NCI-H2227 treated with DMSO at 0.1 percent for 48 hours (cell line): ENCODE measurements around the gene DERA.
"Not testable (repeated sequence)": the region's sequence is repeated elsewhere in the genome, so short reads cannot be mapped to it uniquely, and the experiment has no call there.

Experiments used
- DNase-seq: peaks from one replicate; lab custom pipeline; 2025; lab: John Stamatoyannopoulos, UW

DERA gene

GRCh38 chr12:15904378-15904920, 6.7 kb upstream of the DERA start:
- no peak for DNase-seq

DNA sequence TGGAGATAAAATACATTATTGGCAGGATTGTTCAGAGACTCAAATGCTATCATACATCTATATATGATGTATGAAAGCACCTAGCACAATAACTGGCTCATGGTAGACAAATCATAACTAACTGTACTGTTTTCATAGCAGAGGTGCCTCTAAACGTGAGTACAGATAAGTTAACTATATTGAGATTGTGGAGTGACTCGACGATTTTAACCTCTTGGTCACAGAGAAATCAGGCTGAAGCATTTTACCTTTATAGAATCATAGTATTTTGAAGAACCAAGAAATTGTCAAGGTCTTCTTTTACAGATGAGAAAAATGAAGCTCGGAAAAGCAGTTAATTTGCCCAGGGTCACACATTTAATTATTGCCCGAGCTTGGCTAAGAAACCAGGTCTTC, 666 bp upstream of the DERA start:
- DNase-seq, result no peak

GRCh38 chr12:15911931-15912330, 799 bp downstream of the DERA start:
- not testable (repeated sequence) for DNase-seq

- DNase-seq, result not testable (repeated sequence)
These were observed 3.0 kb downstream of the DERA start for GRCh38 chr12:15914131-15914530.

DNA sequence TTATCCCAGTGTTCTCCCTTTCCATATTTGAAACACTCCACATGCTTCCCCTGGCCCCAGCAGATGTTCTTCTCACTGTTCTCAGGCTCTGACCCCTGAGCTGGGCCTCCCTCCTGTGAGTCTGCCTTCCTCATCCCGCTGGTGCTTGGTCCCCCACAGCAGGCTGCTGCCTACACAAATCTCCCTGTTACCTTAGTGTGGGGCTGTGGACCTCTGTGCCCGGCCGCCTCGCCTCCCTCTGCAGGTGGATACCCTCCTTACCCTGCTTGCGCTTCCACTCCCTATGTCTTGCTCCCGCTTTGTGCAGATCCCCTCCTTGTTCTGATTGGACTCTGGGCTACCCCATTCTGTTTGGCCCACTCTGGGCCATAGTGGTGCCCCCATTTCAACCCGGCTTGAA, 6.9 kb downstream of the DERA start:
- no peak for DNase-seq

DNA sequence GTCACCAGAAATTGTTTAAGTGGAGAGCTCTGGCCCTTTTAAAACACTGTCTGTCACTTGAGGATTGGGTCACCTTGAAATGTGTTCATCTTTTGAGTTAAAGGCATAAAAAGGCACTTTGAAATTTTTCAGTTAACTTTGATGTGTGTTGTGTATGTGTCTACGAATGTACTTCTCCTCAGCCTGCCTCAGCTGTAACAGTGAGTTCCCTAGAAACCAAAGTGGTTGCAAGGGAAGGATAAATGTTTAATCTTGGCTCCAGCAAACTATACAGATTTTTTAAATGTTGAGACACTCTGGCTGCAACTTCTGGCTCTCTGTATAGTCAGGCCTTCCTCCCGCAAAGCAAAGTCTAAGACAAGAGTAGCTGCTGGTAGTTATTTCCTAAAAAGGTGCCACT, 8.3 kb downstream of the DERA start:
- DNase-seq, result no peak

DNA sequence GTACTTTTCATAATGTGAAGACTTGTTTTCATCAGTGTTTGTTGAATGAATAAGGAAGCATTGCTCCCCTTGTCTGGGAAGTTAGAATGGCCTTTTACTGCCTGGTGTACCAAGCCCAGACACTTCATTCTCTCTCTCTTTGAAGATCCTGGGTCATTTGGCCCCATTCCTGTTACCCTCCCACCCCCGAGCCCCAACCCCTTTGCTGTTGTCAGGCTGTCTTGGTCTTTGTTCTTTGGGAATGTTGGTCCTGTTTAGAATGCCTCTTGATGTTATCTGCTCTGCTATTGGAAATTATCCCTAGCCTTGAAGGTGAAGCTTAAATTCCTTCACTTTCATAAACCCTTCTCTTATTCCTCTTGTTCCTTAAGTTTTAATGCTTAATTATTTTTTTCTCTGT, 13.8 kb downstream of the DERA start:
- DNase-seq, result no peak

DNA sequence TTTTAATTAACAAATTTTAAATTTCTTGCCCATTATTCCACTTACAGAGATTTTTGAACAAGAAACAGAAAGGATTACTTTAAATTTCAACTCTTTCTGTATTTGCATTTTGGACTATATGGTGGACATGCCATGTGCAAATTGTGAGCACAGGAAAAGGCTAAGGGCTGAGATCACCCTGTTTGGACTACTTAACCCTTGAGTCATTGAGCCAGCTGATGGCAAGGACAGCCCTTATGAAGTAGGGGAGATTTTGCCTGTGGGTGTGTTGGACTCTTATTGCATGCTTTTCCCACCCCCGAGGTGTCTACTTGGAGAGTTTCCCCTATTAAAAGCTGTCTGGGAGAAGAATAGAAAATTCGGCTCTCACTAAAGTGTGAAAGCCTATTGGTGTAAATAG, 17.2 kb downstream of the DERA start:
- no peak for DNase-seq

- peak; percentile 3 for DNase-seq
These were observed 17.9 kb downstream of the DERA start for GRCh38 chr12:15928870-15929571.

DNA sequence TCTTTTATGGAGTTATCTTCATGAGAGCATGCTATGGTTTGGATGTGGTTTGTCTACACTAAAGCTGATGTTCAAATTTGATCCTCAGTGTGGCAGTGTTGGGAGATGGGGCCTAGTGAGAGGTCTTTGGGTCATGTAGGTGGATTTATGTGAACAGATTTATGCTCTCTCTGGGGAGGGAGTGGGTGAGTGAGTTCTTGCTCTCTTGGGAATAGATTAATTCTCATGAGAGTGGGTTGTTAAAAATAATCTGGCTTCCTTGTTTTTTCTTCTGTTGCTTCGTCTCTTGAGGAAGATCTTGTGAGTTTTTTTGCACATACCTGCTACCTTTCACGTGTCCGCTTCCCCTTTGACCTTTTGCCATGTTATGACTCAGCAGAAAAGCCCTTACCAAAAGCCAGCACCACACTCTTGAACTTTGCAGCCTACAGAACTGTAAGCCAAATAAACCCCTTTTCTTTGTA, 20.5 kb downstream of the DERA start:
- no peak for DNase-seq

DNA sequence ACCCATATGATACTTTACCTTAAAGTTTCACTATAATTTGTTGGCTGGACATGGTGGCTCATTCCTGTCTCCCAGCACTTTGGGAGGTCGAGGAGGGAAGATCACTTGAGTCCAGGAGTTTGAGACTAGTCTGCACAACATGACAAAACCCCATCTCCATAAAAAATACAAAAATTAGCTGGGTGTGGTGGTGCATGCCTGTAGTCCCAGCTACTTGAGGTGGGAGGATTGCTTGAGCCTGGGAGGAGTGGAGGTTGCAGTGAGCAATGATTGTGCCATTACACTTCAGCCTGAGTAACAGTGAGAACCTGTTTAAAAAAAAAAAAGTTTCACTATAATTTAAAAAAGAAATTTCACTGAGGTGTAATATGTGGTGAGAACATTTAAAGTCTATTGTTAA, 21.2 kb downstream of the DERA start:
- no peak for DNase-seq

DNA sequence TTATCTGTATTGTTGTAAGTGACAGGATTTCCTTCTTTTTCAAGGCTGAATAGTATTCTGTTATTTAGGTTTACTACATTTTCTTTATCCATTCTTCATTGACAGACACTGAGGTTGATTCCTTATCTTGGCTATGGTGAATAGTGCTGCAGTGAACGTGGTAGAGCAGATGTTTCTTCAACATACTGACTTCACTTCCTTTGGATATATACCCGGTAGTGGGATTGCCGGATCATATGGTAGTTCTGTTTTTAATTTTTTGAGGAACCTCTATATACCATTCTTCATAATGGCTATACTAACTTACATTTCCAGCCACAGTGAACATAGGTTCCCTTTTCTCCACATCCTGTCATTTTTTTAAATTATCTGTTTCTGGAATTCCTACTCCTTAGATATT, 21.8 kb downstream of the DERA start:
- DNase-seq, result no peak

GRCh38 chr12:15933751-15934150, 22.6 kb downstream of the DERA start:
- DNase-seq, result no peak

GRCh38 chr12:15936751-15937150, 25.6 kb downstream of the DERA start:
- no peak for DNase-seq

DNA sequence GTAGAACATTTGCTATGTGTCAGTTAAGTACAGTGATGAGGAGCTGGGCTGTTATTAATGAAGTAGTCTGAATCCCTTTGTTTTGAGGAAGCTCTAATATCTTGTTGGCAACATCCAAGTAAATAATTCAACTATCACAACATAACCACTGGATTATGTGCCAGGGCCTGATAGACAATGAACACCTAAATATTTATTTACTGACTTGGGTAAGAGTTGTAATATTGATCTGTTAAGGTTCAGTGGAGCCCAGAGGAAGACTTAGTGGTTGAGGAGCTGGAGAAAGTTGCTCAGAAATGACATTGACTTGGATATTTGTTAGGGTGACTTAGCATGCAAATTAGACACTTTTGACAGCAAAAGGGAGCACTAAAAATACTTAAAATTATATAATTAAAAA, 26.8 kb downstream of the DERA start:
- no peak for DNase-seq

DNA sequence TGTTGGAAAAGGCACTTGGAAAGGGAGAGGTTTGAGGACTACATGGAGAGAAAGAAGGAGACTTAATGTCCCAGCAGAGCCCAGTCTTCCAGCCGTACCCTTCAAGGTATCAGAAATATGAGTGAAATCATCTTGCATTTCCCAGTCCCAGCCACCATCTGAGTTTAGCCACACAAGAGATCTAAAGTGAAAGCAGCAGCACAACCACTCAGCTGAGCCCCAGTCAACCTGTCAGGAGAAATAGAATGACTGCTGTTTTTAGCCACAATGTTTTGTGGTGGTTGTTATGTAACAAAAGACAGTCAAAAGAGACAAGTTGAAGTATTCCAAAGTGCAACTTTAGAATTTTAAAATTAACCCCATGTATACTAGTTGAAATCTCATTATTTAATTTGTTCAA, 28.0 kb downstream of the DERA start:
- no peak for DNase-seq

DNA sequence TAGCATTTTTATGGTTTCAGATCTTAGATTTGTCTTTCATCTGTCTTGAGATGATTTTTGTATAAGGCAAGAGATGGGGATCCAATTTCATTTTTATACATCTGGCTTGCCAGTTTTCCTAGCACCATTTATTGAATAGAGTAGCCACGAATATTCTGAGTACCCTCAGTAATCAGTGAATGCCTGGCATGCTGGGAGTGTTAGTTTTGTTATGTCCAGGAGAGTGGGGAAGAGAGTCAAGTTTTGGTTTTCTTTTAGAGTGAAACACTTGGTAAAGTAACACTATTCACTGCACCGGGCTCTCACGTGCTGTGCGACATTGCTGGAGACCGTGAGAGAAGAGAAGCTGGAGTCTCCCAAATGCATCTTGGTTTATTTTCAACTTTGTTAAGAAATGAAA, 31.3 kb downstream of the DERA start:
- DNase-seq, result no peak

DNA sequence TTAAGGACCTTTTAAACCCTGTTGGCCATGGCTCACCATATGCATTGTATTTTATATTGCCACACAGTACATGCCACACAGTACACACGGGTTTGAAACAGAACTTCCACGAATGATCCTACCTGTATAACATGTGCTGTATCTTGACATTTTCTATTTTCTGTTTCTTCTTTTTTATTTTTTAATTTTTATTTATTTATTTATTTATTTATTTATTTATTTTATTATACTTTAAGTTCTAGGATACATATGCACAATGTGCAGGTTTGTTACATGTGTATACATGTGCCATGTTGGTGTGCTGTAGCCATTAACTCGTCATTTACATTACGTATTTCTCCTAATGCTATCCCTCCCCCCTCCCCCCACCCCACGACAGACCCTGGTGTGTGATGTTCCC, 32.4 kb downstream of the DERA start:
- DNase-seq, result not testable (repeated sequence)

DNA sequence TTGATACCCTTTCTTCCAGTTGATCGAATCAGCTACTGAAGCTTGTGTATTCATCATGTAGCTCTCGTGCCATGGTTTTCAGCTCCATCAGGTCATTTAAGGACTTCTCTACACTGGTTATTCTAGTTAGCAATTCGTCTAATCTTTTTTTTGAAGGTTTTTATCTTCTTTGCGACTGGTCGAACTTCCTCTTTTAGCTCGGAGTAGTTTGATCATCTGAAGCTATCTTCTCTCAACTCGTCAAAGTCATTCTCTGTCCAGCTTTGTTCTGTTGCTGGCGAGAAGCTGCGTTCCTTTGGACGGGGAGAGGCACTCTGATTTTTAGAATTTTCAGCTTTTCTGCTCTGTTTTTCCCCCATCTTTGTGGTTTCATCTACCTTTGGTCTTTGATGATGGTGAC, 37.3 kb downstream of the DERA start:
- DNase-seq, result not testable (repeated sequence)

DNA sequence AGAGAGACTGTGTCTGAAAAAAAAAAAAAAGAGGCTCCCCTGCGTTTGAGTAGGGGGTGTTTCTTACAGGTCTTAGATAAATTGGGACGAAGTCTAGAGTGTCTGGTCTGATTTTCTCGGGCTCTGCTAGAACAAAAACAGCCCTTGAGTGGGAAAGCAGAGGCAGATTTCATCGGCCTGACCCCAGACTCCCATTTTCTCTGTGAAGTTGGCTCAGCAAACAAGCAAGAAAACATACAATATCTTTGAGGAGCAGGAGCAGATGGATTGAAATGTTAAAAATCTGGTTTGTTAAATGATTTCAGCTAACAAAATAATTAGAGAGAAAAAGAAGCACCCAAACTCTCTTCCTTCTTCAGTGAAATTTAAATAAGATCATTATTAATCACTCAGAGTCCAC, 44.1 kb downstream of the DERA start:
- no peak for DNase-seq

- DNase-seq, result no peak
These were observed 44.9 kb downstream of the DERA start for GRCh38 chr12:15956010-15956409.

DNA sequence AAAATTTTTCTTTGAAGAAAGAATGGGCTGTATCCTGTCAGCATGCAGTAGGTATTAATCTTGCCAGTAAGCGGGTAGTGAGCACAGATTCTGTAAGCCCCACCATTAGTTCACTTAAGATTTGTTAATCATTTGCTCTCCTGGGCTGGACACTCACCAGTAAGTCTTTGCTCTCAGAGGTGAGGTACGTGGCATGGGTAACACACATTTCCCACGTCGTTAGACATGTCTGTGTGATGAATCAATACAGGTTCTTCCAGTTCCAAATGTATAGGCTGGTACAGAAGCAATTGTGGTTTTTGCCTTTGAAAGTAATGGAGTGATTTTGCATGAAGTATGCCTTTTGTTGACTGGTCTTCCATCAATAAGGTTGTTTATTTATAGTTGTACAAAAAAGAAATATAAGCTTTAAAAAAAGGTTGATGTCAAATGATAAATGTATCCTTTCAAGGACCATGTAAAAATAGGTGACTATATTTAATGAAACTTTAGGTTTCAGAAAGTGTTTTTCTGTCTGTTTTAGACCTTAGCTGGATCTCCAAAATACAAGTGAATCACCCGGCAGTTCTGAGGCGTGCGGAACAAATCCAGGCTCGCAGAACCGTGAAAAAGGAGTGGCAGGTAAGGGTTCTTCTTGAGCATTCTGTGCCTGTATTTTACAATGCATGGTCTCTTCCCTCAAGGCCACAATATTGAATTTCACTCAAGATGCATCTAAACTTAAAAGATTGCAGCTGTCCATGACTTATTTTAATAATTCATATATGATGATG, 45.5 kb downstream of the DERA start:
- DNase-seq, result no peak

DNA sequence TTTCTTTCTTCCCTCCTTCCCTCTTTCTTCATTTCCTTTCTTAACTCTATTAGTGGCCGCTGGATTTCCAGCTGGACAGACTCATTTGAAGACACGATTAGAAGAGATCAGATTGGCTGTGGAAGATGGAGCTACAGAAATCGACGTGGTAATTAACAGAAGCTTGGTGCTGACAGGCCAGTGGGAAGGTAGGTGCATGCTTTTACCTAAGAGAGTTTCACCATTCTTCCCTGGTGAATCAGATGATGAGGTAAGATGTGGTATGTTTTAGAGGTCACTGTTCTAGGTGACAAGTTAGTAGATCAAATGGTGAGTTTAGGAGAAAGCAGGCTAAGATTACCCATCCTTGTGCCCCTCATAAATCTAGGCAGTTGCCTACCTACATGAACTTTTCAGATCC, 51.6 kb downstream of the DERA start:
- DNase-seq, result no peak
